ENCODE measurements around the gene SKP1.

GRCh38 chr5:134153241-134153640, 23.5 kb downstream of the SKP1 start:
- TF ChIP-seq, protein P1, sequence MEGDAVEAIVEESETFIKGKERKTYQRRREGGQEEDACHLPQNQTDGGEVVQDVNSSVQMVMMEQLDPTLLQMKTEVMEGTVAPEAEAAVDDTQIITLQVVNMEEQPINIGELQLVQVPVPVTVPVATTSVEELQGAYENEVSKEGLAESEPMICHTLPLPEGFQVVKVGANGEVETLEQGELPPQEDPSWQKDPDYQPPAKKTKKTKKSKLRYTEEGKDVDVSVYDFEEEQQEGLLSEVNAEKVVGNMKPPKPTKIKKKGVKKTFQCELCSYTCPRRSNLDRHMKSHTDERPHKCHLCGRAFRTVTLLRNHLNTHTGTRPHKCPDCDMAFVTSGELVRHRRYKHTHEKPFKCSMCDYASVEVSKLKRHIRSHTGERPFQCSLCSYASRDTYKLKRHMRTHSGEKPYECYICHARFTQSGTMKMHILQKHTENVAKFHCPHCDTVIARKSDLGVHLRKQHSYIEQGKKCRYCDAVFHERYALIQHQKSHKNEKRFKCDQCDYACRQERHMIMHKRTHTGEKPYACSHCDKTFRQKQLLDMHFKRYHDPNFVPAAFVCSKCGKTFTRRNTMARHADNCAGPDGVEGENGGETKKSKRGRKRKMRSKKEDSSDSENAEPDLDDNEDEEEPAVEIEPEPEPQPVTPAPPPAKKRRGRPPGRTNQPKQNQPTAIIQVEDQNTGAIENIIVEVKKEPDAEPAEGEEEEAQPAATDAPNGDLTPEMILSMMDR (IDR thresholded peaks at IDR 0.05), result no peak
- no peak for TF ChIP-seq POLR2A (IDR thresholded peaks at IDR 0.05)
